Neural cell (in vitro differentiated cells): ENCODE results near the gene MGAT5.

Experiments used
- EP300 ChIP-seq: fragments of 450-650 bp; conservative IDR thresholded peaks from 2 replicates; pipeline ENCODE4 v1.6.1; 2014; ENCODE audit warnings: antibody characterized with exemption, mild to moderate bottlenecking, moderate library complexity; ENCODE audit not compliant: poor library complexity, severe bottlenecking
- EZH2 ChIP-seq: fragments of 200-600, 300-800 bp; shearing (Covaris generic), sonication (generic); IDR thresholded peaks from 2 replicates; pipeline ENCODE4 v1.6.1; 2014; ENCODE audit warnings: antibody characterized with exemption, low read length, borderline replicate concordance, mild to moderate bottlenecking; ENCODE audit not compliant: insufficient read depth, poor library complexity, severe bottlenecking
- MXI1 ChIP-seq: fragments of 450-650 bp; conservative IDR thresholded peaks from 2 replicates; pipeline ENCODE4 v1.6.1; 2014; ENCODE audit warnings: antibody characterized with exemption, mild to moderate bottlenecking; ENCODE audit not compliant: poor library complexity, severe bottlenecking
- POLR2AphosphoS5 ChIP-seq: IDR thresholded peaks from 2 replicates; pipeline ENCODE4 v1.6.1; 2012
- TF ChIP-seq, protein P1 (sequence below): fragments of 450-650 bp; IDR thresholded peaks from 2 replicates; pipeline ENCODE4 v1.5.1; 2014; ENCODE audit warnings: antibody characterized with exemption, mild to moderate bottlenecking, moderate library complexity; ENCODE audit not compliant: poor library complexity, severe bottlenecking

GRCh38 chr2:134281815-134282419 lies 28.0 kb downstream of the MGAT5 start:
- TF ChIP-seq, protein P1, sequence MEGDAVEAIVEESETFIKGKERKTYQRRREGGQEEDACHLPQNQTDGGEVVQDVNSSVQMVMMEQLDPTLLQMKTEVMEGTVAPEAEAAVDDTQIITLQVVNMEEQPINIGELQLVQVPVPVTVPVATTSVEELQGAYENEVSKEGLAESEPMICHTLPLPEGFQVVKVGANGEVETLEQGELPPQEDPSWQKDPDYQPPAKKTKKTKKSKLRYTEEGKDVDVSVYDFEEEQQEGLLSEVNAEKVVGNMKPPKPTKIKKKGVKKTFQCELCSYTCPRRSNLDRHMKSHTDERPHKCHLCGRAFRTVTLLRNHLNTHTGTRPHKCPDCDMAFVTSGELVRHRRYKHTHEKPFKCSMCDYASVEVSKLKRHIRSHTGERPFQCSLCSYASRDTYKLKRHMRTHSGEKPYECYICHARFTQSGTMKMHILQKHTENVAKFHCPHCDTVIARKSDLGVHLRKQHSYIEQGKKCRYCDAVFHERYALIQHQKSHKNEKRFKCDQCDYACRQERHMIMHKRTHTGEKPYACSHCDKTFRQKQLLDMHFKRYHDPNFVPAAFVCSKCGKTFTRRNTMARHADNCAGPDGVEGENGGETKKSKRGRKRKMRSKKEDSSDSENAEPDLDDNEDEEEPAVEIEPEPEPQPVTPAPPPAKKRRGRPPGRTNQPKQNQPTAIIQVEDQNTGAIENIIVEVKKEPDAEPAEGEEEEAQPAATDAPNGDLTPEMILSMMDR, result no peak
- TF ChIP-seq EZH2, result no peak
- TF ChIP-seq MXI1, result no peak
- TF ChIP-seq POLR2AphosphoS5, result no peak
- no peak for TF ChIP-seq EP300
